Effector memory CD4-positive, alpha-beta T cell (primary cell): ENCODE measurements around the gene NPIPB9.
"Not testable (repeated sequence)": the region's sequence is repeated elsewhere in the genome, so short reads cannot be mapped to it uniquely, and the experiment has no call there.

Experiments
- DNase-seq, 3 donors: peaks; one replicate each; pipeline ENCODE4 v3.0.0-alpha.2; 2020
- H3K27ac ChIP-seq: 2 replicates; pipeline ENCODE4 v1.7.0; 2013; ENCODE audit warnings: mild to moderate bottlenecking, low read length, moderate library complexity; ENCODE audit not compliant: insufficient read depth, poor library complexity, severe bottlenecking
- H3K27me3 ChIP-seq: replicated peaks from 2 replicates; pipeline ENCODE4 v1.7.0; 2013; ENCODE audit warnings: mild to moderate bottlenecking, low read length; ENCODE audit not compliant: insufficient read depth, control insufficient read depth, poor library complexity, severe bottlenecking
- H3K36me3 ChIP-seq: 2 replicates; pipeline ENCODE4 v1.7.0; 2013; ENCODE audit warnings: mild to moderate bottlenecking, low read length, moderate library complexity; ENCODE audit not compliant: control insufficient read depth, insufficient read depth
- H3K4me1 ChIP-seq: 2 replicates; pipeline ENCODE4 v1.7.0; 2013; ENCODE audit warnings: low read length, mild to moderate bottlenecking; ENCODE audit not compliant: control insufficient read depth, insufficient read depth, poor library complexity, severe bottlenecking
- H3K4me3 ChIP-seq: 2 replicates; pipeline ENCODE4 v1.7.0; 2013; ENCODE audit warnings: low read length, low read depth, mild to moderate bottlenecking; ENCODE audit not compliant: insufficient read depth, poor library complexity, severe bottlenecking
- H3K9me3 ChIP-seq: 2 replicates; pipeline ENCODE4 v1.7.0; 2013; ENCODE audit warnings: mild to moderate bottlenecking, low read length, moderate library complexity; ENCODE audit not compliant: control insufficient read depth

The NPIPB9 gene

DNA sequence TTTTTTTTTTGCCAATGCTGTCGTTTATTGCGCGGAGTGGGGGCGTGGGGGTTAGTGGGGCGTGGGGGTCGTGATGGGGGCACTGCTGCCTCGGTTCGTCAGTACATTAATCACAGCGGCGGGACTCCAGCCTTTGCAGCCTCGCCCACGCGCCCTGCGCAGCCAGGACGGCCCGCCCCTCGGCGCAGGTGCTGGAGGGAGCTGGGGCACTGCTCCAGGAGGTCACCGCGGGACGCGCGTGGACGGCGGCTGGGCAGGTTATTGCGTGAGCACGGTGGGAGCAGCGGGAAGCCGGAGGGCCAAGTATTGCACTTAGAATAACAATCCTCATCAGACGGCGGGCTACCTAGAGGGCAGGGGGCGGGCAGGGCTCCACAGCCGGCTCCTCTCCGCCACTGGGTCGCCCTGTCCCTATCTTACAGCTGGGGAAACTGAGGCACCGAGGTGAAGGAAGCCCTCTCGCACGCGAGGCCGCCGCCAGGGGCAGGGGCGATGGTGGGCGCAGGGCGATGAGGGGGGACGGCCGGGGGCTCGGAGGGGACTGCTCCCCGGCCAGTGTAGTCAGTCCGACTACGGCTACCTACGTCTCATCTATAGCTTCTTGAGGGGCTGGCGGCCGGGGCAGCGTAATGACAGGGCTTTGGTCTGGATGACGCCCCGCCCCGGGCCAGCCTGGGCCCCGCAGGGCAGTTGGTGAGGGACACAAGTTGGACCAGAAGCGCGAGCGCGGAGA lies 4.8 kb upstream of the NPIPB9 start:
- not testable (repeated sequence) for DNase-seq, H3K27ac ChIP-seq, H3K36me3 ChIP-seq, H3K4me1 ChIP-seq, H3K4me3 ChIP-seq, H3K9me3 ChIP-seq, H3K27me3 ChIP-seq

DNA sequence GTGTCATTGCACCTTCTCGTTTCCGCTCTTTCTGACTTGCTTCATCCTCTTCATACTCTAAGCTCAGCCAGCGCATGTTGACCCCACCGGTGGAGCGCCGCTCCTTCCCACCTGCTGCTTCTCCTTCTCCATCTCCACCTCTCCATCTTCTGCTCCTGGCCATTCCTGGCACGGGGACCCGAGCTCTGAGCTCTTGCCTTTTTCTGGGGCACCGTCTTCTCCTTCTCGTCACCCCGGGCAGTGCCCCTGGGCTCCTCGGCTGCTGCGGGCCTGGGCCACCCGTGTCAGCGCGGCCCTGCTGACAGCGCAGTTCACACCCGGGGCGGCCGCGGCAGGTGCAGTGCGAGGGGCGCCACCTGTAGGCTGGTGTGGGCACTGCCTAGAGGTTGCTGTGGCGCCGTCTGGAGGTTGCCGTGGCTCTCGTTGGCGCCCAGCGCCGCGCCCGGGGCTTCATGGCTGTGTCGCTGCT lies 1.6 kb upstream of the NPIPB9 start:
- not testable (repeated sequence) for H3K4me1 ChIP-seq, H3K27me3 ChIP-seq, H3K27ac ChIP-seq, H3K9me3 ChIP-seq, H3K36me3 ChIP-seq, H3K4me3 ChIP-seq
- peak; percentile 11 to 26 (median 12) for DNase-seq

DNA sequence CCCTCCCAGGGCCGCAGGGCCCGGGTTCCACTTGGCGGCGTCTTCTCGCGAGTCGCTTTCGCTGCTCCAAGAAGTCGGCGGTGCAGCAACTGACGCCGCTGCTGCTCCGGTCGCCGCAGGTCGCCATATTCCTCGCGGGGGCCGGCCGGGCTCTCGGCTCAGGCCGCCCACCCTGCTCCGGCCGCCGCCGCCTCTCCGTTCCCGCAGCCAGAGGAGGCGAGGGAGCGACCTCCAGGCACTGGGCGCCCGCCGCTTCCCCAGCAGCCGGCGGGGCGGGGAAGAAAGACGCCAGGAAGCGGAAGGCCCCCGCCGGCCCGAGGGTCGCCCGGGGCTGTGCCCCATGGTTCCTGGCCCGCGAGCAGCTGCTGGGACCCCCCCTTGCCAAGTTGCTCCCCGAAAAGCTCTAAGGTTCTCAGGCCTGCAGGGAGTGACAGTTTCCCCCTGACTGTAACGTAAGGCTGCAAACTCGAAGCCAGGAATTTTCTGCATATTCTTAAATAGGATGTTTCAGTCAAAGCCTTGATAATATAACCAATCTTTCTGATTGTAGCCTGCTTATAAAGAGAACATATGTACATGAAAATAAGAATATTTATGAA lies 1.0 kb upstream of the NPIPB9 start:
- H3K4me3 ChIP-seq, H3K9me3 ChIP-seq, H3K4me1 ChIP-seq, H3K27ac ChIP-seq, DNase-seq, H3K36me3 ChIP-seq, H3K27me3 ChIP-seq: not testable (repeated sequence)

DNA sequence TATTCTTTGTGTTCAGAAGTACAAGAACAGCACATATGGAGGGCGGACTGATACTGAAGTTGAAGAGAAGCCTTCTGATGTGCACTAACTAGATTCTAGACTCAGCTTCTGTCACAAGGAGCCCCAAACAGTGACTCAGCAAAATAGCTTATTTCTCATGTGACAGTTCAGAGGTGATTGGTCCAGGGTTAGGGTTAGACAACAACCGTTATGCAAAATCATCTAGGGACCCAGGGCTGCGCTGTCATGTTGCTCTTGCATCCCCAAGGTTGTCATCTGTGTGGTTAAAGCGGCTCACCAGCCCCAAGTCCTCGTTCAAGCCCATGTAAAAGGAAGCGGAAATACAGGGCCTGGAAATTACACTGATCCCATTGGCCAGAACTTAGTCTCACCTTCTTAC lies 30.1 kb downstream of the NPIPB9 start:
- H3K4me1 ChIP-seq, H3K4me3 ChIP-seq, H3K27me3 ChIP-seq, DNase-seq, H3K36me3 ChIP-seq, H3K9me3 ChIP-seq, H3K27ac ChIP-seq: not testable (repeated sequence)

DNA sequence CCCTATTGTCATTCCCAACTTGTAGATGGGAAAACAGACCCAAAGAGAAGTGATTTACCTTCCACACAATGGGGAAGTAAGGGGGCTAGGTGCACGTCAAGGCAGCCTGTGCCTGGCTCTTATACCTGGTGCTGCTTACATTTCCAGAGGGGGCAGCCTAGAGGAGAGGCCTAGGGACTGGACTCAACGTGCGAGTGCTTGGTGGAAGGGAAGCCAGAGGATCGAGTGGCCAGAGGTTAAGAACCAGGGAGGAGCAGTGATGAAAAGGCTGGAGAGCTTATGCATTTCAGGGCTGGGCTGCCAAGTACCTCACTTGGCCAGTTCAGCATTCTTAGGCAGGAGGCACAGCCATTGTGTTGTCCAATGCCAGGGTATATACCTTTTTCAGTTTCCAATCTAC lies 30.8 kb downstream of the NPIPB9 start:
- H3K27me3 ChIP-seq, DNase-seq, H3K27ac ChIP-seq, H3K4me3 ChIP-seq, H3K9me3 ChIP-seq, H3K4me1 ChIP-seq, H3K36me3 ChIP-seq: not testable (repeated sequence)

DNA sequence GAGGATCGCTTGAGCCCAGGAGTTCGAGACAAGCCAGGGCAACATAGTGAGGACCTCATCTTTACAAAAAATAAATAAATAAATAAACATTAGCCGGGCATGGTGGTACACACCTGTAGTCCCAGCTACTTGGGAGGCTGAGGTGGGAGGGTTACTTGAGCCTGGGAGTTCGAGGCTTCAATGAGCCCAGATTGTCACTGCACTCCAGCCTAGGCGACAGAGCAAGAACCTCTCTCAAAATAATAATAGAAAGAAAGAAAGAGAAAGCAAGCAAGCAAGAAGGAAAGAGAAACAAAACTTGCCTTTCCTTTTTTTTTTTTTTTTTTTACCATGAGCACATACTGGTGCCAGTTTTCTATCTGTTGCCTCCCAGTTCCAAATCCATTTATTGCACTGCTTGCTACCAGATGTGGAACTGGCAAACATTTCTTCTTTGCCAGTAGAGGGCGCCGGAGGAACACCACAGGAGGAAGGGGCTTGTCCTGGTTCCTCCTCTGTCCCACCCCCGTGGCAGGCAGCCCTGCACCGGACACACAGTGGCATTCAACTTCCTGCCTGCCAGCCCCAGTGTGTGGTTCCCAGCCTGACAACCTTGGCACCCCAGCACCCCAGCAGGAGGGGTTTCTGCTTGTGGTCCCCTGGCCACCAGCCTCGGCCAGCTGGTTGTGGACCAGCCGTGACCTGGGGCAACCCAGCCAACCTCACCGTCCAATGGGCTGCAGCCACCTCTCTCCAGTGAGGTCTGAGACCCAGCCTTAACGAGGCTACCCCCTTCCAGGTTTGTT lies 50.8 kb downstream of the NPIPB9 start:
- not testable (repeated sequence) for H3K9me3 ChIP-seq, H3K4me3 ChIP-seq, H3K4me1 ChIP-seq, H3K27me3 ChIP-seq, H3K27ac ChIP-seq, H3K36me3 ChIP-seq
- DNase-seq = peak; percentile 32 to 61 (median 40)

DNA sequence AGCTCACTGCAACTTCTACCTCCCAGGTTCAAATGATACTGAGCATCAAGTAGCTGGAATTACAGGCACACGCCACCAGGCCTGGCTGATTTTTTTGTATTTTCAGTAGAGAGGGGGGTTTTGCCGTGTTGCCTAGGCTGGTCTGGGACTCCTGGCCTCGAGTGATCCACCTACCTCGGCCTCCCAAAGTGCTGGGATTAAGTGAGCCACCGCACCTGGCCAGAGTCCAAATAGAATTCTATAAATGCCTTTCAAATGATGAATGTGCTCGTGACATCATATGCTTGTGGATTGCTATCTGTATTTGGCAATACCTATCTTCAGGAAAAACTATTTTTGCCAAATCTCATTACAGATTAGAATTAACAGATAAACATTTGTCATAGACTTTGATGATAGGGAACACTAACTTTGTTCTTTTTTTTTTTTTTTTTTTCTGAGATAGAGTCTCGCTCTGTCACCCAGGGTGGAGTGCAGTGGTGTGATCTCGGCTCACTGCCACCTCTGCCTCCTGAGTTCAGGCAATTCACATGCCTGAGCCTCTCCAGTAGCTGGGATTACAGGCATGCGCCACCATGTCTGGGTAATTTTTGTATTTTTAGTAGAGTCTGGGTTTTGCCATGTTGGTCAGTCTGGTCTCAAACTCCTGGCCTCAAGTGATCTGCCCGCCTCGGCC lies 56.0 kb downstream of the NPIPB9 start:
- not testable (repeated sequence) for H3K36me3 ChIP-seq, H3K27me3 ChIP-seq, H3K4me3 ChIP-seq, H3K4me1 ChIP-seq, DNase-seq, H3K9me3 ChIP-seq, H3K27ac ChIP-seq

DNA sequence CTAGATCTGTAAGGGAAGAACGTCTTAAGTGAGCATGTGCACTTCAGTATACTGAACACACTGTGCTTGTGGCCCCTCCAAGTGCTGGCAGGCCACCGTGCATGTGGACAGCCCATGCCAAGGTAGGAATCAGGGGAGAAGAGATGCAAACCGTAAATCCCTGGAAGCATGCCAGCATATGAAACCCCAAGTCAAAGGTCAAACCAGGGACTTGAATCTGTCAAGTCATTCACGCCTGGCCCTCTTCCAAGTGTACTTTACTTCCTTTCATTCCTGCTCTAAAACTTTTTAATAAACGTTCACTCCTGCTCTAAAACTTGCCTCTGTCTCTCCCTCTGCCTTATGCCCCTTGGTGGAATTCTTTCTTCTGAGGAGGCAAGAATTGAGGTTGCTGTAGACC lies 68.4 kb downstream of the NPIPB9 start:
- peaks cover 12% of the 10 kb centered on the region for H3K4me1 ChIP-seq
- H3K4me3 ChIP-seq = no peak overlapping the region
- no peaks in the 10 kb centered on the region for H3K36me3 ChIP-seq
- no peak for DNase-seq
- H3K27ac ChIP-seq = no peak overlapping the region
- H3K9me3 ChIP-seq = no peaks in the 10 kb centered on the region
- no peaks in the 10 kb centered on the region for H3K27me3 ChIP-seq

DNA sequence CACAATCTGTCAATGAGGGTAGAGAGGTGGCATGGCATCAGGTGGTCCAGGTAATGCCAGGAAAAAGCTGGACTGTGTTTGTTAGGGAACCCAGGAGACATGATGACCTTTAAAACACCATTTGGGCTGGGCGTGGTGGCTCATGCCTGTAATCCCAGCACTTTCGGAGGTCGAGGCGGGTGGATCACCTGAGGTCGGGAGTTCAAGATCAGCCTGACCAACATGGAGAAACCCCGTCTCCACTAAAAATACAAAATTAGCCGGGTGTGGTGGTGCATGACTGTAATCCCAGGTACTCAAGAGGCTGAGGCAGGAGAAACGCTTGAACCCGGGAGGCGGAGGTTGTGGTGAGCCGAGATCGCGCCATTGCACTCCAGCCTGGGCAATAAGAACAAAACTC lies 69.0 kb downstream of the NPIPB9 start:
- peaks cover 17% of the 10 kb centered on the region for H3K4me1 ChIP-seq
- H3K4me3 ChIP-seq, H3K27ac ChIP-seq, DNase-seq, H3K27me3 ChIP-seq, H3K9me3 ChIP-seq, H3K36me3 ChIP-seq: not testable (repeated sequence)
